Measurements from ENCODE around the gene LRBA.

Gene LRBA

GRCh38 chr4:150874338-150875226 lies 140.5 kb downstream of the LRBA start:
- ATAC-seq, result no peak

- peak; percentile 71 to 81 for ATAC-seq
Measured at GRCh38 chr4:150867148-150867547, 147.9 kb downstream of the LRBA start.

- no peak for ATAC-seq
Measured at GRCh38 chr4:150863456-150863855, 151.6 kb downstream of the LRBA start.

- ATAC-seq, result no peak
Measured at GRCh38 chr4:150862829-150863228, 152.3 kb downstream of the LRBA start.

- no peak for ATAC-seq
Measured at GRCh38 chr4:150859453-150859852, 155.6 kb downstream of the LRBA start.

- ATAC-seq, result no peak
Measured at GRCh38 chr4:150855981-150856510, 159.0 kb downstream of the LRBA start.

- no peak for ATAC-seq
Measured at GRCh38 chr4:150854600-150854999, 160.5 kb downstream of the LRBA start.

- no peak for ATAC-seq
Measured at GRCh38 chr4:150853882-150854281, 161.2 kb downstream of the LRBA start.

- ATAC-seq, result no peak
Measured at GRCh38 chr4:150852216-150852615, 162.9 kb downstream of the LRBA start.

GRCh38 chr4:150849016-150849415 lies 166.1 kb downstream of the LRBA start:
- ATAC-seq, result peak; percentile 38 to 45

- ATAC-seq, result peak; percentile 91 to 93
Measured at GRCh38 chr4:150828159-150828558, 186.9 kb downstream of the LRBA start.

- ATAC-seq, result no peak
Measured at GRCh38 chr4:150827226-150827625, 187.9 kb downstream of the LRBA start.

- ATAC-seq, result no peak
Measured at GRCh38 chr4:150826306-150826705, 188.8 kb downstream of the LRBA start.

- ATAC-seq, result no peak
Measured at GRCh38 chr4:150822407-150822806, 192.7 kb downstream of the LRBA start.

- ATAC-seq, result no peak
Measured at GRCh38 chr4:150821641-150822040, 193.4 kb downstream of the LRBA start.

GRCh38 chr4:150820409-150820808 lies 194.7 kb downstream of the LRBA start:
- no peak for ATAC-seq

- peak; percentile 28 to 64 for ATAC-seq
Measured at GRCh38 chr4:150818661-150819060, 196.4 kb downstream of the LRBA start.

GRCh38 chr4:150817804-150818528 lies 197.1 kb downstream of the LRBA start:
- ATAC-seq, result no peak

GRCh38 chr4:150817017-150817416 lies 198.1 kb downstream of the LRBA start:
- no peak for ATAC-seq

GRCh38 chr4:150816491-150816890 lies 198.6 kb downstream of the LRBA start:
- ATAC-seq, result no peak

GRCh38 chr4:150814873-150815272 lies 200.2 kb downstream of the LRBA start:
- ATAC-seq, result no peak

GRCh38 chr4:150805183-150806025 lies 209.7 kb downstream of the LRBA start:
- ATAC-seq, result no peak

GRCh38 chr4:150801833-150802232 lies 213.3 kb downstream of the LRBA start:
- no peak for ATAC-seq

Measured in activated CD4-positive, CD25-positive, alpha-beta regulatory T cell treated with anti-CD3 and anti-CD28 coated beads, Interleukin-2, amount 50 U/mL, for 24 hours (primary cell).